MM.1S (cell line): ENCODE data around the gene PRR19.

Source experiments
- DNase-seq: peaks from one replicate; pipeline ENCODE4 v3.0.0-alpha.2; 2015
- H2AFZ ChIP-seq: fragments of 300-600 bp; sonication (generic); 2 replicates; pipeline ENCODE4 v1.6.0; 2016; ENCODE audit warnings: antibody characterized with exemption, low read length
- H3F3A ChIP-seq: fragments of 300-600 bp; sonication (generic); 2 replicates; pipeline ENCODE4 v1.6.1; 2016; ENCODE audit warnings: mild to moderate bottlenecking, antibody characterized with exemption, low read length, moderate library complexity, mixed read lengths; ENCODE audit not compliant: insufficient read depth
- H3K27ac ChIP-seq: fragments of 300-600 bp; sonication (generic); 2 replicates; pipeline ENCODE4 v1.5.1; 2016; ENCODE audit warnings: mild to moderate bottlenecking, low read length
- H3K27me3 ChIP-seq: fragments of 300-600 bp; sonication (generic); replicated peaks from 2 replicates; pipeline ENCODE4 v1.6.0; 2016; ENCODE audit warnings: low read length; ENCODE audit not compliant: insufficient read depth
- H3K36me3 ChIP-seq: fragments of 300-600 bp; sonication (generic); replicated peaks from 2 replicates; pipeline ENCODE4 v1.6.1; 2016; ENCODE audit warnings: mild to moderate bottlenecking, low read length, mixed read lengths; ENCODE audit not compliant: insufficient read depth
- H3K4me1 ChIP-seq: fragments of 300-600 bp; sonication (generic); 2 replicates; pipeline ENCODE4 v1.6.1; 2016; ENCODE audit warnings: low read length, mixed read lengths
- H3K4me2 ChIP-seq: fragments of 300-600 bp; sonication (generic); 2 replicates; pipeline ENCODE4 v1.6.0; 2016; ENCODE audit warnings: low read depth, low read length
- H3K4me3 ChIP-seq: fragments of 300-600 bp; sonication (generic); 2 replicates; pipeline ENCODE4 v1.5.1; 2016; ENCODE audit warnings: low read length, mixed read lengths
- H3K79me2 ChIP-seq: fragments of 300-600 bp; sonication (generic); 2 replicates; pipeline ENCODE4 v1.6.1; 2016; ENCODE audit warnings: mixed run types, low read length, mixed read lengths
- H3K9ac ChIP-seq: fragments of 300-600 bp; sonication (generic); 2 replicates; pipeline ENCODE4 v1.6.1; 2016; ENCODE audit warnings: low read length, mixed read lengths
- H3K9me2 ChIP-seq: fragments of 300-600 bp; sonication (generic); replicated peaks from 2 replicates; pipeline ENCODE4 v1.6.1; 2016; ENCODE audit warnings: mild to moderate bottlenecking, low read length, mixed read lengths; ENCODE audit not compliant: insufficient read depth
- H3K9me3 ChIP-seq: fragments of 300-600 bp; sonication (generic); replicated peaks from 2 replicates; pipeline ENCODE4 v1.6.1; 2016; ENCODE audit warnings: mild to moderate bottlenecking, low read length, mixed read lengths; ENCODE audit not compliant: insufficient read depth
- H4K20me1 ChIP-seq: fragments of 300-600 bp; sonication (generic); 2 replicates; pipeline ENCODE4 v1.6.1; 2016; ENCODE audit warnings: mild to moderate bottlenecking, low read length, moderate library complexity, mixed read lengths; ENCODE audit not compliant: insufficient read depth
- CTCF ChIP-seq: fragments of 300-600 bp; sonication (generic); IDR thresholded peaks from 2 replicates; pipeline ENCODE4 v1.5.1; 2016; ENCODE audit warnings: antibody characterized with exemption, low read length, mixed read lengths
- EZH2 ChIP-seq: fragments of 300-600 bp; sonication (generic); optimal IDR thresholded peaks from 2 replicates; pipeline ENCODE3; 2017; ENCODE audit warnings: low read depth, mild to moderate bottlenecking, antibody characterized with exemption, low read length, mixed read lengths
- EZH2phosphoT487 ChIP-seq: fragments of 300-600 bp; sonication (generic); IDR thresholded peaks from 2 replicates; pipeline ENCODE4 v1.6.1; 2018; ENCODE audit warnings: antibody characterized with exemption, low read length

The PRR19 gene

GRCh38 chr19:42295831-42296525, 6.0 kb upstream of the PRR19 start:
- H3K27ac ChIP-seq: no peak overlapping the region
- no peak overlapping the region for H3K9ac ChIP-seq
- no peak overlapping the region for H2AFZ ChIP-seq
- TF ChIP-seq EZH2 (no peak), CTCF (peak; percentile 98)
- H3F3A ChIP-seq: no peaks in the 10 kb centered on the region; the same call in 1 of the 2 replicates
- no peak overlapping the region for H3K4me3 ChIP-seq
- H4K20me1 ChIP-seq: no peaks in the 10 kb centered on the region
- H3K4me2 ChIP-seq: no peak overlapping the region
- no peaks in the 10 kb centered on the region for H3K9me3 ChIP-seq
- no peaks in the 10 kb centered on the region for H3K4me1 ChIP-seq
- H3K27me3 ChIP-seq: no peaks in the 10 kb centered on the region
- H3K36me3 ChIP-seq: no peaks in the 10 kb centered on the region
- DNase-seq: peak; percentile 79
- H3K9me2 ChIP-seq: no peaks in the 10 kb centered on the region
- no peaks in the 10 kb centered on the region for H3K79me2 ChIP-seq

- no peak overlapping the region for H3K9ac ChIP-seq
- no peak overlapping the region for H3K4me3 ChIP-seq
- no peak for DNase-seq
Observed at GRCh38 chr19:42297039-42297438, 4.9 kb upstream of the PRR19 start.

GRCh38 chr19:42303101-42303464, 1.2 kb downstream of the PRR19 start:
- Histone ChIP-seq H2AFZ (peak overlapping the region; percentile 96), H3K36me3 (no peaks in the 10 kb centered on the region), H3K27ac (no peak overlapping the region), H3K27me3 (no peaks in the 10 kb centered on the region), H3F3A (no peaks in the 10 kb centered on the region; the same call in 1 of the 2 replicates), H3K9me3 (no peaks in the 10 kb centered on the region), H4K20me1 (no peaks in the 10 kb centered on the region), H3K9me2 (no peaks in the 10 kb centered on the region), H3K4me1 (peaks cover 3% of the 10 kb centered on the region; the same call in 1 of the 2 replicates), H3K4me3 (peak overlapping the region; percentile 89), H3K79me2 (no peaks in the 10 kb centered on the region), H3K4me2 (peak overlapping the region; percentile 97; the same call in 1 of the 2 replicates), H3K9ac (peak overlapping the region; percentile 60; the same call in 1 of the 2 replicates)
- TF ChIP-seq CTCF (no peak), EZH2phosphoT487 (no peak), EZH2 (no peak)
- no peak for DNase-seq

More at GRCh38 chr19:42297039-42297438, 4.9 kb upstream of the PRR19 start:
- H3K27ac ChIP-seq: no peak overlapping the region
- H3K79me2 ChIP-seq: no peaks in the 10 kb centered on the region
- H3K9me2 ChIP-seq: no peaks in the 10 kb centered on the region
- H3K4me2 ChIP-seq: no peak overlapping the region
- H2AFZ ChIP-seq: no peak overlapping the region
- no peaks in the 10 kb centered on the region for H3K4me1 ChIP-seq
- H4K20me1 ChIP-seq: no peaks in the 10 kb centered on the region
- no peaks in the 10 kb centered on the region for H3K27me3 ChIP-seq
- H3F3A ChIP-seq: no peaks in the 10 kb centered on the region; the same call in 1 of the 2 replicates
- no peaks in the 10 kb centered on the region for H3K9me3 ChIP-seq
- TF ChIP-seq CTCF (no peak), EZH2phosphoT487 (no peak), EZH2 (no peak)
- no peaks in the 10 kb centered on the region for H3K36me3 ChIP-seq
